Hippocampal formation (tissue), 2 donors: ENCODE results near the gene TMEM38A.
A peak's percentile ranks its signal among the peaks of the same experiment; 100 is the strongest.
"Not testable (repeated sequence)": the region's sequence is repeated elsewhere in the genome, so short reads cannot be mapped to it uniquely, and the experiment has no call there.

ENCODE experiments used
- DNase-seq, 2 donors: peaks; one replicate each; lab custom pipeline; 2025; lab: John Stamatoyannopoulos, UW

TMEM38A gene

DNA sequence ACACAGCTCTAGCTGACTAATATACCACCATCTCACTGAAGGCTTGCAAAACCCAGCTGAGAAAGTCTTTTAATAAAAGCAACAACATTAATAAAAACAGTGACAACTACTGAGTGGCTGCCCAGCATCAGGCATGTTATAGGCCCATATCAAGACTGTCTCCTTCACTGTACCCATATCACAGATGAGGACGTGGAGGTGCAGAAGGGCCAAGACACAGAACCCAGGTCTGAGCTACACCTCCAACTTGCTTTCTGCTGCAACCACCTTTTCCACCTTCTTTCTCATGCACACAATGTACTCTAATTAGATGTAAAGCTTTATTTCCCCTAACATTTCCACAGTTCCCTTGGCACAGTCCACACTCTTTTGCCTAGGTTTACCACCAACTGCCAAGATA, 22.3 kb upstream of the TMEM38A start:
- no peak for DNase-seq

DNA sequence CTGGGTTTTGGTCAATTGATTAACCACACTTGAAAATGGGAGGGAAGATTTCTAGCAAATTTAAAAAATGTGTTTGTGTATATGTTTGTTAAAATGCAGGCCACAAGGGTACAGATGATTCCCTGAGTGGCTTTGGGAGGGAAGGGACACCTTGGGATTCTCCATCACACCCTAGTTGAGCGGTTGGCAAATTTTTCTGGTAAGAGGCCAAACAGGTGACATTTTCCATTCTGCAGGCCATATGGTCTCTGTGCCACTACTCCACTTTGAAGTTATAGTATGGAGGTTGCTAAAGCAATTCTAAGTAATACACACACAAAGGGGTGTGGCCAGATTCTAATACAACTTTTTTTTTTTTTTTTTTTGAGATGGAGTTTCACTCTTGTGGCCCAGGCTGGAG, 20.0 kb upstream of the TMEM38A start:
- no peak for DNase-seq

DNA sequence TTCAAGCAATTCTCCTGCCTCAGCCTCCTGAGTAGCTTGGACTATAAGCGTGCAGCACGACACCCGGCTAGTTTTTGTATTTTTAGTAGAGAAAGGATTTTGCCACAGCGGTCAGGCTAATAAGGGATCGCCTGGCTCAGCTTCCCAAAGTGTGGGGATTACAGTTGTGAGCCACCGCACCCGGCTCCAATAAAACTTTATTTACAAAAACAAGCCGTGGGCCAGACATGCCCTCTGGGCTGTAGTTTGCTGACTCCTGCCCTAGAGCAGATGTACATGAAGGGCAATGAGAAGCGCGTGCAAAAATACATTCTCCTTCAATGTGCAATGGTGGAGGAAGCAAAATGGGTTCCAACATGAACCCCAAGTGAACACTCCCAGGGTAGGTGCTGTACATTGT, 19.2 kb upstream of the TMEM38A start:
- DNase-seq, result no peak

DNA sequence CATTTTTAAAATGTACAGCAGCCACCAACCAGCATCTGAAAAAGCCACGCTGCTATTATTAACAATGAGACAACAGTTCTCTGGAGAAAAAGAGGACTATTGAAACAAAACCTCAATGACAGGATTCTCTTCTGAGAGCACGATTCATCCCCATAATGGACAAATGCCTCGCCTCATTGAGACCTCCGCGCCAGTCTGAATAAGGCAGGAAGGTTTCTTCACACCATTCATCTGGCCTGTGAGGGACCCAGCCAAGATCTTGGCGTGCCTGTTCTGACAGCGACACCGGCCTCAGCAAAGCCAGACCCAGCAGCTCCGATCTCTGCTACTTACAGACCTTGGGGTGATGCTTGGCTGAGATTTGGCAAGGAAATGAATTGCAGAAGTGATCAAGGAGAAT, 15.8 kb upstream of the TMEM38A start:
- DNase-seq, result peak; percentile 73 to 81

GRCh38 chr19:16649734-16650133, 11.2 kb upstream of the TMEM38A start:
- no peak for DNase-seq

- no peak for DNase-seq
These were observed 10.1 kb upstream of the TMEM38A start for GRCh38 chr19:16650821-16651220.

- DNase-seq, result not testable (repeated sequence)
These were observed 9.3 kb upstream of the TMEM38A start for GRCh38 chr19:16651421-16652188.

- no peak for DNase-seq
These were observed 8.1 kb upstream of the TMEM38A start for GRCh38 chr19:16652854-16653253.

GRCh38 chr19:16654140-16654539, 6.8 kb upstream of the TMEM38A start:
- DNase-seq, result no peak

GRCh38 chr19:16654627-16655026, 6.3 kb upstream of the TMEM38A start:
- DNase-seq, result no peak

- no peak for DNase-seq
These were observed 5.2 kb upstream of the TMEM38A start for GRCh38 chr19:16655727-16656126.

DNA sequence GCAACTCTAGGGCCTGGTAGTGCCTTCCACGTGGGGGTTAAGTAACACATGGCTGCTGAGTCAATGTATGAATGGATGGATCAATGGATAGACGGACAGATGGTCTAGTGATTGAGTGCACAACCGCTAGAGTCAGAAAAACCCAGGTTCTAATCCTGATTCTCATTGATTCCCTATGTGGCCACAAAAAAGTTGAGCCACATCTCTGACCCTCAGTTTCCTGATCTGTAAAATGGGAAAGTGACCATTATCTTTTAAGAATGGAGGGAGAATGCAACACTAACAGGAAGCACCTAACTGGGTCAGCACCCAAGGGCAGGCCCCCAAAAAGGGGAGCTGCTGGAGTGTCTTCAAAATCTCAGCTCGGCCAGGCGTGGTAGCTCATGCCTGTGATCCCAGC, 3.6 kb upstream of the TMEM38A start:
- no peak for DNase-seq

- DNase-seq, result no peak
These were observed 1.5 kb upstream of the TMEM38A start for GRCh38 chr19:16659464-16659831.

DNA sequence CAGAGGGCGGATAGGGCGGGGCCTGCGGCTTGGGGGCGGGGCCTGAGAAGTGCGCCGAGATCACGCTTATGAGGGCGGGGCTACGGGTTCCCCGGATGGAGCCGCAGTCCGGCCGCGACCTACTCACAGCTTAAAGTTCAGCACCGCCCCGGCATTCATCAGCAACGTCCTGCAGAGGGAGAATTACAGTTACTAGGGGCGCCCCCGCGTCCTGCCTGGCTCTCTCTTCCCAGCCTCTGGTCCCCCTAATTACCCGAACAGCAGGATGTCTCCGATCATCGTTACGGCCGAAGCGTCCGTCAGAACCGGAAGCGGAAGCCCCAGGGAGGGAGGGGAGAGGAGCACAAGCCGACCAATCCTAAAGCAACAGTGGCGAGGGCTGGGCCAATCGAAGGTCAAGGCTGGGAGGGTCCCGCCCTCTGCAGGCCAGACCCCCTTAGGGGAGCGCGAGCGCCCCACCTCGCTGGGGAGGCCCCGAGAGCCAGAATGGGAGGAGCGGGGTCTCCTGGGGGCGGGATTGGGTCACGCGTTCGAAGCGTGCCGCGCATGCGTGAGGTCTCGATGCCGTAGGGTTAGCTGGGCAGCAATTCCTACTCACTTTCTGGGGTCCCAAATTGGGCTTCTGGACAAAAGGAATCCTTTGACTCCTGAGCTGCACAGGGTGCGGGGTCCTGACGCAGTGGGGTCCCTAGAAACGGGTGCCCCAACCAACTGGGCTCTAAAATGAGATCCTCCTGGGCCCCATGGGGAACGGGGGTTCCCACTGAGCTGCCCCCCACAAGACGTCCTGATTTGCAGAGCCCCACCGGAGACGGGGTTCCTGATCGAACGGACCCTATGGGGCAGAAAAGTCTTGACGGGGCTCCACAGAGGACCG, 869 bp upstream of the TMEM38A start, which contains the start of gene SMIM7:
SMIM7 (minus strand) TSS at position 313 of the 877 bp plus-strand sequence; CDS start at position 279, 34 bp downstream.
- peak; percentile 96 to 97 for DNase-seq

GRCh38 chr19:16661480-16662034, 618 bp downstream of the TMEM38A start:
- DNase-seq, result no peak

DNA sequence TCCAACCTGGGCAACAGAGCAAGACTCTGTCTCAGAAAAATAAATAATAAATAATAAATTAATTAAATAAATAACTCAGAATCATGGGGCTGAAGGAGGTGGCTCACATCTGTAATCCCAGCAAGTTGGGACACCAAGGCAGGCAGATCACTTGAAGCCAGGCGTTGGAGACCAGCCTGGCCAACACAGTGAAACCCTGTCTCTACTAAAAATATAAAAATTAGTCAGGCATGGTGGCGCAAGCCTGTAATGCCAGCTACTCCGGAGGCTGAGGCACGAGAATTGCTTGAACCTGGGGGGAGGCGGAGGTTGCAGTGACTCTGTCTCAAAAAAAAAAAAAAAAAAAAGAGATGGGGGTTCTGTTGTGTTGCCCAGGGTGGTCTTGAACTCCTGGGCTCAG, 7.2 kb downstream of the TMEM38A start:
- no peak for DNase-seq

- DNase-seq, result not testable (repeated sequence)
These were observed 7.8 kb downstream of the TMEM38A start for GRCh38 chr19:16668702-16669101.

DNA sequence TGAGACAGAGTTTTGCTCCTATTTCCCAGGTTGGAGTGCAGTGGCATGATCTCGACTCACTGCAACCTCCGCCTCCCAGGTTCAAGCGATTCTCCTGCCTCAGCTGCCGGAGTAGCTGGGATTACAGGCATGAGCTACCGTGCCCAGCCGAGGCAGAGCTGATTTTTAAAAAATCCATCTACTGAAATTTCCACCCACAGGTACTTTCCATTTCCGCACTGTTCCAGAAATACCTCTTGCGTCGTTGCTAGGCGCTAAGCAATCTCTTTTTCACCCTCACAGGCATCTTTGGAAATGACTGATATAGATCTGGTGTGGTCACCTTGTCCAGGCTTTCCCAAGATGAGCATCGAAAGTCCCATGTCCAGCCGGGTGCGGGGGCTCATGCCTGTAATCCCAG, 9.4 kb downstream of the TMEM38A start:
- no peak for DNase-seq

DNA sequence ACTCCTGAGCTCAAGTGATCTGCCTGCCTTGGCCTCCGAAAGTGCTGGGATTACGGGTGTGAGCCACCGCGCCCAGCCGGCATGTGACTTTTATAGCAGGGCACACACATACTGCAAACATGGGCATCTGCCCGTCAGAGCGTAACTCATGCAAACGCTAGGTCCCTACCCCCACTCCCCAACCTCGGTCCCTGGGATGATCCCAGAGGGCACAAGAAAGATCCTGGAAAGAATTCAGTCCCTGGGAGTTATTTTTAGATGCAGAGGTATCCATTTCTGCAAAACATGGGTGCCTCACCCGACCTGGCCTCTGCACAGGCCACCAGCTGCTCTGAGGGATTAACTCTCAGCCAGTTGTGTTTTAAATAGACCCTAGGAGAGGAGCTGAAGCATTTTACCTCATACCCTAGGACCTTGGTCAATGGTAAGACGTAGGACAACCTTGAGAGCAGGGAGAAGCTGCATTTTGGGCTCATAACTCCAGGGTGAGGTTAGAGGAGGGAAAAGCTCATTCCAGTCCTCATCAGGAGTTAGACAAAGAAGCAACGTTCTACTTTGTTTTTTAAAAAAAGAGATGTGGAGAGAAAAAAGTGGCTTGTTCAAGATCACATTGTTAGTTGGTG, 10.8 kb downstream of the TMEM38A start:
- DNase-seq, result no peak

DNA sequence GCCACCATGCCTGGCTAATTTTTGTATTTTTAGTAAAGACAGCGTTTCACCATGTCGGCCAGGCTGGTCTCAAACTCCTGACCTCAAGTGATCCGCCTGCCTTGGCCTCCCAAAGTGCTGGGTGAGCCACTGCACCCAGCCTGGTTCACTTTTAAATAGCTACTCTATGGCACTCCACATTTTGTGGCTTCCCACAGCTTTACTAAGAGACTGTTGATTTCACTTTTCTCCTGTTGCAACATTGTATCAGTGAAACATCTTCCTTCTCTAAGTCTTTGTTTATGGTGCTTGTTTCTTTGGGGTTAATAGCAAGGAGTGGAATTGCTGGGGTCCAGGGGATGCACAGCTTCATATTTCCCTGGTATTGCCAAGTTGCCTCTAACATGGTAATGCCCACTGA, 12.3 kb downstream of the TMEM38A start:
- no peak for DNase-seq

GRCh38 chr19:16673839-16674238, 12.9 kb downstream of the TMEM38A start:
- DNase-seq, result not testable (repeated sequence)

GRCh38 chr19:16676101-16676798, 15.3 kb downstream of the TMEM38A start:
- no peak for DNase-seq
